Activated CD4-positive, alpha-beta memory T cell treated with anti-CD3 and anti-CD28 coated beads for 36 hours (primary cell): ENCODE data around the gene EIF1. TPM values are rescaled to one million over a fixed set of nuclear protein-coding genes. Genes with fewer than 3 reads are reported as not detected.
"Not testable (repeated sequence)": the region's sequence is repeated elsewhere in the genome, so short reads cannot be mapped to it uniquely, and the experiment has no call there.

ENCODE experiments used
- CTCF ChIA-PET: fragments of 350-600 bp; sonication (Branson Sonifier 250); formaldehyde crosslinking; loops from one replicate; lab custom pipeline; 2021; ENCODE audit warnings: antibody characterized with exemption, inconsistent platforms; lab: Charles Lee
- POLR2A ChIA-PET: fragments of 350-600 bp; sonication (Branson Sonifier 250); formaldehyde crosslinking; loops from one replicate; lab custom pipeline; 2021; ENCODE audit warnings: antibody characterized with exemption; lab: Charles Lee
- DNase-seq: peaks from one replicate; pipeline ENCODE4 v3.0.0-alpha.2; 2020
- H3K27ac Mint-ChIP-seq: one replicate; pipeline ENCODE4 v1.8.0; 2021; ENCODE audit warnings: mixed read lengths
- H3K27me3 Mint-ChIP-seq: one replicate; pipeline ENCODE4 v1.8.0; 2021; ENCODE audit warnings: mixed read lengths
- H3K36me3 Mint-ChIP-seq: one replicate; pipeline ENCODE4 v1.8.0; 2021; ENCODE audit warnings: mixed read lengths
- H3K4me1 Mint-ChIP-seq: one replicate; pipeline ENCODE4 v1.8.0; 2021; ENCODE audit warnings: low read depth, mixed read lengths
- H3K4me3 Mint-ChIP-seq: one replicate; pipeline ENCODE4 v1.8.0; 2021; ENCODE audit warnings: mild to moderate bottlenecking, mixed read lengths
- H3K9me3 Mint-ChIP-seq: one replicate; pipeline ENCODE4 v1.8.0; 2021; ENCODE audit warnings: mixed read lengths
- intact Hi-C: fragments of 100-400 bp; cut with micrococcal nuclease; formaldehyde crosslinking; loops from one replicate; pipeline ENCODE4 v1.15.1; 2023
- total RNA-seq, 2 experiments: library from RNA; stranded (reverse); gene quantifications; one replicate each; pipeline ENCODE4 v1.2.3, GENCODE V29; 2021

EIF1 gene
- total RNA-seq, 2 experiments from 2014 or later, result 1,052 to 1,072 TPM

DNA sequence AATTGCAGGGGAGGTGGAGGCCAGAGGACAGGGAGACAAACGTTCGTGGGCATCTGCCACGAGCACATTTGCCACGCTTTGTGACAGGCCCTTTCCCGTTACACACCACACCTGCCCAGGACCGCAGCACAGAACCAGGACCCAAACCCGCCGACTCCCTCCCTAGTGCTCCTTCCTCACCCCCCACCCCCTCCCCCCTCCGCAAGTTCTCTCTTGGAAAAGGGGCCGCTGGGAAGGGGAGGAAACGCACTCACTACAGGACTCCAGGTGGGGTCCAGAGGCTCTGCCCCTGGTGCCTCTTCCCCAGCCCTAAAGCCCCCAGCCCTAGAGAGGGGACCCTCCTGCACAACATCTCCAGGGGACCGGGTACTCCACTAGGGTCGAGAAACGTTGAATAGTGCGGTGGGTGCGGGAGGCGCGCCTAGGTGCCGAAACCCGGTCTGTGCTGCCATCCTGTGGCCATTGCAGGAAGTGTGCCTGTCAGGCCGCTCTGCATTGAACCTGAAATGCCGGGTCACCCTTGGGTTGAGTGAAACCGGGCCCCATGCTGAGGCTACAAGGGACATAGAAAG lies 21.9 kb upstream of the EIF1 start:
- H3K4me1 Mint-ChIP-seq, result peaks cover 46% of the 10 kb centered on the region
- ChIA-PET CTCF (interaction anchor here (1.2 to 12.2 kb wide), 14 partner anchors 12 to 1047 kb away, joined by 3 to 450 read pairs (median 6); partner anchors contain the start of gene EIF1), POLR2A (interaction anchor here (1.3 to 6.5 kb wide), 5 partner anchors 12 to 1105 kb away, joined by 3 to 91 read pairs (median 22); partner anchors contain the start of gene EIF1)
- peak; percentile 94 for DNase-seq
- H3K27ac Mint-ChIP-seq, result peak overlapping the region; percentile 95
- no peaks in the 10 kb centered on the region for H3K27me3 Mint-ChIP-seq
- no peaks in the 10 kb centered on the region for H3K9me3 Mint-ChIP-seq
- peak overlapping the region; percentile 76 for H3K4me3 Mint-ChIP-seq
- H3K36me3 Mint-ChIP-seq, result no peaks in the 10 kb centered on the region
- intact Hi-C loops, result loop anchor here (1.0 to 10.0 kb wide), 8 partner anchors 18 to 1042 kb away; partner anchors contain the start of gene EIF1

DNA sequence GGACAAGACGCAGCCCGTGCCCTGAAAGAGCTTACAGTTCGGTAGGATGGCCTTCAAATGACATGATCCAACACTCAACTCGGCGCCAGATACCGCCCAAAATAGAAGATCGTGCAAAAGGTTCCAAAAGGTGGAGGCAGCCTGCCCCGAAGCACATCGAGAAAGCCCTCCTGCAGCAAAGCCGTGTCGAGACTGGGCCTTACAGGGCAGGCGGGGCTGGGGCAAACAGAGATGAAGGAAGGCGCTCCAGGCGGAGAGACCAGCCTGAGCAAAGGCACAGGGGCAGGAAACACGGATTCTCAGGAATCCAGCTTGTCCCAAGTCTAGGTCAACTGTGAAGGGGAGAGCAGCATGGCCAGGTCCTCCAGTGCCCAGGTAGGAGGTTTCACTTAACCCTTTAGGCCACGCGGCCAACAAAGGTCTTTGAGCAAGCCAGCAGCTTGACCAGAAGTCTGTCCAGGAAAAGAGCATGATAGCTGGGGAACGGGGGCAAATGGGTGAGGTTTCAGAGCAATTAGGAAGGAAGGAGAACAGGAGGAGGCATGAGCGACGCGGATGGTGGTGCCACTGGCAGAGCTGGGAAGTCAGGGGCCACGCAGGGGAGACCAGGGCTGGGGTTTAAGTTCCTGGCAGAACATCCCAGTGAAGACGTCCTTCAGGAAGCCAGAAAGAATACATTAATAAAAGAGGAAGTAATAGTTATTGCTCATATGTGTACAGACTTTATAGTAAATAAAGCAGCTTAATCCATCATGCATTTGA lies 21.2 kb upstream of the EIF1 start:
- H3K4me1 Mint-ChIP-seq, result peaks cover 51% of the 10 kb centered on the region
- intact Hi-C loops, result loop anchor here (5.0 to 10.0 kb wide), 5 partner anchors 265 to 1043 kb away; no protein-coding TSS in a partner anchor
- H3K36me3 Mint-ChIP-seq, result no peaks in the 10 kb centered on the region
- CTCF ChIA-PET, result interaction anchor here (0.9 to 12.2 kb wide), 9 partner anchors 11 to 849 kb away, joined by 3 to 450 read pairs (median 68); partner anchors contain the start of gene EIF1
- DNase-seq, result no peak
- peak overlapping the region; percentile 95 for H3K27ac Mint-ChIP-seq
- no peaks in the 10 kb centered on the region for H3K27me3 Mint-ChIP-seq
- peak overlapping the region; percentile 76 for H3K4me3 Mint-ChIP-seq
- no peaks in the 10 kb centered on the region for H3K9me3 Mint-ChIP-seq
- POLR2A ChIA-PET, result interaction anchor here (0.6 to 6.5 kb wide), 4 partner anchors 11 to 1106 kb away, joined by 3 to 91 read pairs (median 12); partner anchors contain the start of gene EIF1

DNA sequence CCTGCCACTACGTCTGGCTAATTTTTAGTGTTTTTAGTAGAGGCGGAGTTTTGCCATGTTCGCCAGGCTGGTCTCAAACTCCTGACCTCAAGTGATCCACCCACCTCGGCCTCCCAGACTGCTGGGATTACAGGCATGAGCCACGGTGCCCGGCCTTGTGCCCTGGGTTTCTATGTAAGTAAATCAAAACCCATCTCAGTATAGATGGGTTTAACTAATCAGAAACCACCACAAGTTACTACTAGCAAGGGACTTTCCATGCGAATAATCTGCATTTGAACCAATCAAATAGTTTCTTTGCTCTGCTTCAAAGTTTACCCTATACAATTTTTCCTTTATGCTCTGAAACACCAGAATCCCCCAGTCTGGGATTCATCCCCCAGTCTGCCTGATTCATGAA lies 16.5 kb upstream of the EIF1 start:
- H3K27me3 Mint-ChIP-seq, result no peaks in the 10 kb centered on the region
- ChIA-PET CTCF (interaction anchor here (0.7 kb wide), 1 partner anchor 117 kb away, joined by 5 read pairs; no protein-coding TSS in a partner anchor), POLR2A (no interaction called here)
- peak overlapping the region; percentile 78 for H3K27ac Mint-ChIP-seq
- H3K4me1 Mint-ChIP-seq, result peaks cover 59% of the 10 kb centered on the region
- intact Hi-C loops, result no loop called here
- no peaks in the 10 kb centered on the region for H3K36me3 Mint-ChIP-seq
- peak; percentile 58 for DNase-seq
- no peaks in the 10 kb centered on the region for H3K9me3 Mint-ChIP-seq
- H3K4me3 Mint-ChIP-seq, result no peak overlapping the region

DNA sequence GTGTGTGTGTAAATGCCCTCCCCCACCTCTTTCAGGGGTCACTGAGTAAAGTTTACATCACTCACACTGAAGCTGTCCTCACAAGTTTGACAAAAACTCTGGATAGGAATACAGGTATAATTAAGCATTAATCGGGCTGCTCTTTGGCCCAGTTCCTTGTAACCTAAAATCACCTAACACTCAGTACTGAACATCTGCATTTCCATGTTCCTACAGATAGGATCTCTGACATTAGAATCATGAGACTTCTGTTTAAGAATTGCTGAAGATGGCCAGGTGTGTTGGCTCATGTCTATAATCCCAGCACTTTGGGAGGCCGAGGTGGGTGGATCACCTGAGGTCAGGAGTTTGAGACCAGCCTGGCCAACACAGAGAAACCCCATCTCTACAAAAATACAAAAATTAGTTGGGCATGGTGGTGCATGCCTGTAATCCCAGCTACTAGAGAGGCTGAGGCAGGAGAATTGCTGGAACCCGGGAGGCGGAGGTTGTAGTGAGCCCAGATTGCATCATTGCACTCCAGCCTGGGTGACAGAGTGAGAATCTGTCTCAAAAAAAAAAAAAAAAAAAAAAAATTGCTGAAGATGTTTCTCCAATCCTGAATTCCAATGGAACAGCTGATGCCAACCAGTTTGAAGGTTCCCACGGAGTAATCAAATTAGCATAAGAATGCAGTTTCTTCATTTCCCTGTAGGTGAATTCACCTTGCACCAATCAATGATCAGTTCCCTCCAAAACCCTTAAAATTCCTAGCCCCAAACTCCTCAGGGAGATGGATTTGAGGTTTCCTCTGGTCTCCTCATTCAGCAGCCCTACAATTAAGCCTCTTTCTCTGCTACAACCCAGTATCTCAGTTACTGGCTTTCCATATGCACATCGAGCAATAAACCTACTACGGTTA lies 13.3 kb upstream of the EIF1 start:
- ChIA-PET CTCF (interaction anchor here (4.5 to 5.9 kb wide), 2 partner anchors 8 to 12 kb away, joined by 43 to 118 read pairs; no protein-coding TSS in a partner anchor), POLR2A (interaction anchor here (5.6 kb wide), 1 partner anchor 15 kb away, joined by 184 read pairs; the partner anchor contains the start of gene EIF1)
- H3K36me3 Mint-ChIP-seq, H3K27ac Mint-ChIP-seq, H3K9me3 Mint-ChIP-seq, H3K27me3 Mint-ChIP-seq, DNase-seq, H3K4me3 Mint-ChIP-seq: not testable (repeated sequence)
- H3K4me1 Mint-ChIP-seq, result peaks cover 56% of the 10 kb centered on the region
- intact Hi-C loops, result loop anchor here (5.0 kb wide), 1 partner anchor 1353 kb away; no protein-coding TSS in a partner anchor

DNA sequence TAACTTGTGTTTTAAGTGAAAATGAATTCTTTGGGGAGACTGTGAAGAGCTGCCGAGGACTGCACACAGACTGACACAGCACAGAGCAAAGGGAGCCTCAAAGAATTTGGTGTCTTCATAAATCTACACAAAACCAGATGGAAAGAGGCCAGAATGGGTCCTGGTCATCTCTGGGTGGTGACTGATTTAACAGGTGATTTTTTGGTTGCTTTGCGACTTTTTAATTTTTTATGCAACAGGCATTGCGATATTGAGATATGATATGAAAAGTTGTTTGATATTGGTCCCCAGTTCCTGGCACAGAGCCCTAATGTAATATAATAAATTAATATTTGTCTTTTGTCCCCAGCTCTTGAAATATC lies 12.6 kb upstream of the EIF1 start:
- no peak overlapping the region for H3K27ac Mint-ChIP-seq
- intact Hi-C loops, result loop anchor here (5.0 kb wide), 1 partner anchor 1354 kb away; no protein-coding TSS in a partner anchor
- H3K9me3 Mint-ChIP-seq, result no peaks in the 10 kb centered on the region
- POLR2A ChIA-PET, result interaction anchor here (5.6 kb wide), 1 partner anchor 15 kb away, joined by 184 read pairs; the partner anchor contains the start of gene EIF1
- DNase-seq, result no peak
- H3K4me1 Mint-ChIP-seq, result peaks cover 55% of the 10 kb centered on the region
- H3K4me3 Mint-ChIP-seq, result no peak overlapping the region
- CTCF ChIA-PET, result interaction anchor here (4.5 to 5.9 kb wide), 2 partner anchors 8 to 13 kb away, joined by 43 to 118 read pairs; no protein-coding TSS in a partner anchor
- H3K27me3 Mint-ChIP-seq, result no peaks in the 10 kb centered on the region
- peaks cover 2% of the 10 kb centered on the region for H3K36me3 Mint-ChIP-seq

DNA sequence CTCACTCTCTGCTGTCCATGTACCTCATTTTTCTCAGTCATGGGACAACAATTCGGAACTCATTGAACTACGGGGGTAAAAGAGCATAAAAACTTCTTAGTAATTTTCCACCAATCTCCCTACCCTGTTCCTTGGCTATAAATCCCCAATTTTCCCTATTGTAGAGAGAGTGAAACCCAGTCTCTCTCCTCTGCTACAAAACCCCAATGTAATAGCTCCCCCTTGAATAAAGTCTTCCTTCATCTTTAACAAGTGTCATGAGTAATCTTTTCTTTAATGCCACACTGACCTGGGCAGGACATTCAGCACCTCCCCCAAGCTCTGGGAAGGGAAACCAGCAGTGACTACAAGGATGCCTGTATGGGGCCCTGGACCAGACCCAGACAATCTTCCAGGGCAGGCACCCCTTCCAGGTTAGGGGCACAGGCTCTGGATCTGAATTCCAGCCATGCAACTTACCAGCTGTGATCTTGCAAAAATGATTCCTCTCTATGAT lies 10.2 kb upstream of the EIF1 start:
- POLR2A ChIA-PET, result interaction anchor here (1.4 to 5.6 kb wide), 7 partner anchors 10 to 1117 kb away, joined by 3 to 184 read pairs (median 5); partner anchors contain the start of gene EIF1

DNA sequence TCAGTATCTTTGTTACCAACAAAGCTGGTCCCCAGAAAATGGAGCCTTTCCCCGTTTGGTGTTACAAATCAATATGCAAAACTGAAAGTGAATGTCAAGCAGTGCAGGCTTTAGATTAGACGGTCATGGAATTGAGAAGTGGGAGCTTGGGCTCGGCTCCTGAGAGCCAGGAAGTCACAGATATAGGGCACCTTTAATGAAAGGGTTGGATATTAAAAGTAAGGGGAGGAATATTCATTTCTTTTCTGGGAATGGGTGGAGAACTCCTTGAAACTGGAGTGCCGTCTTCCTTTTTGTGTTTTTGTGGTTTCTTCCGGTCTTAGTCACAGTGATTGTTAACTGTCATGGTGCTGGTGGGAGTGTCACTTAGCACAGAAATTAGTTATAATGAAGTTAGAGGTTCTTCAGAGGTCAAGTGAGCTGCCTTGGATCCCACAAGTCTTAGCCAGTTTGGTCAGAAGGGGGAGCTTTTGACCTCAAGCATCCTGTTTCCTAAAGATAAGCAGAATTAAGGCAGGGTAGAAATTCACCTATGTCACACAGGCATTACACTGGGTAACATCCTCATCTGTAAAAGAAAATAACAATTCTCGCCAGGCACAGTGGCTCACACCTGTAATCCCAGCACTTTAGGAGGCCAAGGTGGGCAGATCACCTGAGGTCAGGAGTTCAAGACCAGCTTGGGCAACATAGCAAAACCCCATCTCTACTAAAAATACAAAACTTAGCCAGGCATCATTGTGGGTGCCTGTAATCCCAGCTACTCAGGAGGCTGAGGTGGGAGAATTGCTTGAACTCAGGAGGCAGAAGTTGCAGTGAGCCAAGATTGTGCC lies 9.6 kb upstream of the EIF1 start:
- intact Hi-C loops, result loop anchor here (1.0 to 5.0 kb wide), 4 partner anchors 9 to 1357 kb away; partner anchors contain the start of gene EIF1
- CTCF ChIA-PET, result interaction anchor here (0.6 to 6.2 kb wide), 10 partner anchors 8 to 276 kb away, joined by 3 to 120 read pairs (median 9); partner anchors contain the start of gene EIF1

More for the DNA sequence above, 10.2 kb upstream of the EIF1 start:
- Mint-ChIP-seq H3K36me3 (peaks cover 2% of the 10 kb centered on the region), H3K9me3 (no peaks in the 10 kb centered on the region), H3K27ac (peak overlapping the region; percentile 97), H3K27me3 (no peaks in the 10 kb centered on the region), H3K4me3 (peak overlapping the region; percentile 79), H3K4me1 (peaks cover 41% of the 10 kb centered on the region)
- intact Hi-C loops, result loop anchor here (2.0 to 5.0 kb wide), 2 partner anchors 14 to 1356 kb away; no protein-coding TSS in a partner anchor
- DNase-seq, result peak; percentile 56
- CTCF ChIA-PET, result interaction anchor here (1.0 to 6.2 kb wide), 9 partner anchors 11 to 275 kb away, joined by 3 to 120 read pairs (median 12); partner anchors contain the start of gene EIF1

DNA sequence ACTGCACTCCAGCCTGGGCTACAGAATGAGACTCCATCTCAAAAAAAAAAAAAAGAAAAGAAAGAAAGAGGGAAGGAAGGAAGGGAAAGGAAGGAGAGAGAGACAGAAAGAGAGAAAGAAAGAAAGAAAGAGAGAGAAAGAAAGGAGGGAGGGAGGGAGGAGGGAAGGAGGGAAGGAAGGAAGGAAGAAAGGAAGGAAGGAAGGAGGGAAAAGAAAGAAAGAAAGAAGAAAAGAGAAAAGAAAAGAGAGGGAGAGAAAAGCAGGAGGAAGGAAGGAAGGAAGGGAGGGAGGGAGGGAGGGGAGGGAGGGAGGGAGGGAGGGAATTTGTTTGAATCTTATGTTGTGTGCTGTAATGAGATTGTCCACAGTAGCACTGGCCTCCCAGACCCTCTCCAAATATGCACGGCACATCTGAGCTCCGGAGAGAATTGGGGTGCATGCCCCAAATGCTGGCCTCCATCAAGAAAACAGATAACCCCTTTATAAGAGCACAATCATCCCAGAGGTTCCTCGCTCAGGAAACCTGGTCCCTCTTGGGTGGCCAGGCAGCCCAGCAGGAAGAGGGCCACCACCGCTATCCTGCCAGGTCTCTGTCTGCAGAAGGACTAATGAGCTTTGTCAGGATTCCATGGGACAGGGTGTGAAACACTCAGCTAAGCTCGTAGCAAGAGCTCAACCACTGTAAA lies 8.8 kb upstream of the EIF1 start:
- POLR2A ChIA-PET, result interaction anchor here (1.4 to 5.6 kb wide), 5 partner anchors 11 to 597 kb away, joined by 3 to 184 read pairs (median 22); partner anchors contain the start of gene EIF1
- CTCF ChIA-PET, result interaction anchor here (1.3 to 6.2 kb wide), 7 partner anchors 11 to 276 kb away, joined by 3 to 120 read pairs (median 43); partner anchors contain the start of gene EIF1
- peak overlapping the region; percentile 79 for H3K4me3 Mint-ChIP-seq
- peak overlapping the region; percentile 97 for H3K27ac Mint-ChIP-seq
- DNase-seq, result no peak
- H3K36me3 Mint-ChIP-seq, result peaks cover 2% of the 10 kb centered on the region
- H3K4me1 Mint-ChIP-seq, result peaks cover 41% of the 10 kb centered on the region
- intact Hi-C loops, result loop anchor here (1.0 to 5.0 kb wide), 4 partner anchors 8 to 1358 kb away; partner anchors contain the start of gene EIF1
- H3K27me3 Mint-ChIP-seq, result no peaks in the 10 kb centered on the region
- no peaks in the 10 kb centered on the region for H3K9me3 Mint-ChIP-seq

More for the DNA sequence above, 9.6 kb upstream of the EIF1 start:
- Mint-ChIP-seq H3K4me3 (peak overlapping the region; percentile 79), H3K27ac (peak overlapping the region; percentile 97), H3K27me3 (no peaks in the 10 kb centered on the region), H3K9me3 (no peaks in the 10 kb centered on the region), H3K36me3 (peaks cover 2% of the 10 kb centered on the region), H3K4me1 (peaks cover 41% of the 10 kb centered on the region)
- POLR2A ChIA-PET, result interaction anchor here (1.4 to 5.6 kb wide), 7 partner anchors 10 to 1117 kb away, joined by 3 to 184 read pairs (median 5); partner anchors contain the start of gene EIF1
- DNase-seq, result peak; percentile 81

DNA sequence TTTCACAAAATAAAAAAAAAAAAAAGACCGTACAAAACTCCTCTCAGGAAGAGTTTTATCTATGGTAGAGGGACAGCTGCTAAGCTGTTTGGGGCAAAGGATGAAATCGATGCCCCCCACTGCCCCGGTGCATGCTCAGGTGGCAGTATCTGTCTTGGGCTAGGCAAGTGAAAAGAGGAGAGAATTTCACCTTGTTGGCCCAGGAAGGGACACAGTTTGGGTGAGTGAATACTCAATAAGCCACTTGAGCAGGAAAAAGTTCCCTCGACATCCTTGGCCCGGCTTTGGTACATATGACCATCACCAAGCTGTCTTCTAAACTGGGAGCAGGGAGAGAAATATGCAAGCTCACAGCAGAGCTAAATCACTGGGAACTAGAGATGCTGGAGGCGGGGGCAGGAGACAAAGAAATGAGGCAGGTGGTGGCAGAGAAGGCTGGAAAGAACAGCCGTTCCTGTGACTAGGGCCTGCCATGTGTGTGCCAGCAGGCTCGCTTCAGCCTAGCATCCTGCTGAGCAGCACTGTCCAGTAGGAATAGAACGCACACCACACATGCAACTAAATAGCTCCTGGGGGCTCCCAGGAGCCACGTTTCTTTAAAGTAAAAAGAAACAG lies 8.2 kb upstream of the EIF1 start:
- H3K4me3 Mint-ChIP-seq, result no peak overlapping the region
- no peak for DNase-seq
- H3K4me1 Mint-ChIP-seq, result peaks cover 41% of the 10 kb centered on the region
- H3K27ac Mint-ChIP-seq, result peak overlapping the region; percentile 97
- H3K9me3 Mint-ChIP-seq, result no peaks in the 10 kb centered on the region
- CTCF ChIA-PET, result interaction anchor here (0.9 to 6.2 kb wide), 5 partner anchors 10 to 32 kb away, joined by 3 to 120 read pairs (median 50); partner anchors contain the start of gene EIF1
- no peaks in the 10 kb centered on the region for H3K27me3 Mint-ChIP-seq
- H3K36me3 Mint-ChIP-seq, result peaks cover 2% of the 10 kb centered on the region
- POLR2A ChIA-PET, result interaction anchor here (2.0 to 5.6 kb wide), 3 partner anchors 10 to 15 kb away, joined by 5 to 184 read pairs (median 27); partner anchors contain the start of gene EIF1
- intact Hi-C loops, result no loop called here
